ENCODE measurements around the gene GPR63. TPM values are rescaled to one million over a fixed set of nuclear protein-coding genes. Genes with fewer than 3 reads are reported as not detected.

GPR63 gene
- total and polyA plus RNA-seq, 2 donors (not counting 3 experiments of a cell fraction or from before 2014, with no cell fraction given): 0.06 to 0.13 TPM

DNA sequence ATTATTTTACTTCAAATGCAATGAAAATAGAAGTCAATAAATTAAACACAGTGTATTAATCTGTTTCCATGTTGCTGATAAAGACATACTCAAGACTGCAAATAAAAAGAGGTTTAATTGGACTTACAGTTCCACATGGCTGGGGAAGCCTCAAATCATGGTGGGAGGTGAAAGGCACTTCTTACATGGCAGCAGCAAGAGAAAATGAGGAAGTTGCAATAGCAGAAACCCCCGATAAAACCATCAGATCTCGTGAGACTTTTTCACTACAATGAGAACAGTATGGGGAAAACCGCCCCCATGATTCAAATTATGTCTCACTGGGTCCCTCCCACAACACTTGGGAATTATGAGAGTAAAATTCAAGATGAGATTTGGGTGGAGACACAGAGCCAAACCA lies 82.2 kb downstream of the GPR63 start:
- H3K79me2 ChIP-seq (ENCODE audit: control insufficient read depth, insufficient read depth, low read length): no peaks in the 10 kb centered on the region
- dilution Hi-C loops (cut with MboI; ENCODE audit: extremely low pct_ligation_motif_present, low sequenced_read_pairs): no loop called here
- no peaks in the 10 kb centered on the region for H3K9me3 ChIP-seq (replicated peaks; ENCODE audit: control insufficient read depth, insufficient read depth, low read length)
- no peak for TF ChIP-seq POLR2AphosphoS5 (IDR thresholded peaks at IDR 0.05; ENCODE audit: insufficient read depth, low read depth, low read length)
- TF ChIP-seq EZH2 (IDR thresholded peaks at IDR 0.05; ENCODE audit: borderline replicate concordance, low read depth, low read length, severe bottlenecking): no peak
- TF ChIP-seq MYC (IDR thresholded peaks at IDR 0.05; ENCODE audit: low read depth, low read length): no peak
- TF ChIP-seq JUN (IDR thresholded peaks at IDR 0.05; ENCODE audit: borderline replicate concordance, insufficient read depth, insufficient read length, low read depth): no peak
- TF ChIP-seq, protein P1, sequence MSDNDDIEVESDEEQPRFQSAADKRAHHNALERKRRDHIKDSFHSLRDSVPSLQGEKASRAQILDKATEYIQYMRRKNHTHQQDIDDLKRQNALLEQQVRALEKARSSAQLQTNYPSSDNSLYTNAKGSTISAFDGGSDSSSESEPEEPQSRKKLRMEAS (IDR thresholded peaks at IDR 0.05; ENCODE audit: insufficient read depth, insufficient read length): no peak
- no TSS peak for BruUV-seq (replicated peaks)
- no peaks in the 10 kb centered on the region for H3K36me3 ChIP-seq (ENCODE audit: control insufficient read depth in 2 of 2, extremely low read depth in 1 of 2, insufficient read depth in 2 of 2, low read length in 2 of 2)
- no peak for DNase-seq (ENCODE audit: low read depth, low spot score)
- FAIRE-seq: no peak
- intact Hi-C loops (cut with micrococcal nuclease): no loop called here
- no peaks in the 10 kb centered on the region for H3K4me1 ChIP-seq (ENCODE audit: control insufficient read depth, extremely low read depth, insufficient read depth, low read length)
- H3K27ac ChIP-seq (ENCODE audit: insufficient read depth, low read depth, low read length): no peak overlapping the region
- no peaks in the 10 kb centered on the region for H4K20me1 ChIP-seq (replicated peaks; ENCODE audit: control insufficient read depth, extremely low read depth, insufficient read depth, low read length)
- ChIA-PET POLR2A (no interaction called here), CTCF (no interaction called here)
- H3K4me2 ChIP-seq (ENCODE audit: insufficient read depth, low read length): no peak overlapping the region
- H3K9me1 ChIP-seq (replicated peaks; ENCODE audit: control insufficient read depth, extremely low read depth, insufficient read depth, low read length): no peaks in the 10 kb centered on the region
- H3K27me3 ChIP-seq (ENCODE audit: control insufficient read depth in 2 of 2, insufficient read depth in 2 of 2, low read length in 2 of 2): no peaks in the 10 kb centered on the region
- no peak overlapping the region for H3K9ac ChIP-seq (replicated peaks; ENCODE audit: extremely low read depth, insufficient read depth, low read length)
- H3K4me3 ChIP-seq (replicated peaks in 1 of 3; ENCODE audit: insufficient read depth in 1 of 3, low read depth in 1 of 3, low read length in 3 of 3): no peak overlapping the region
- H2AFZ ChIP-seq (ENCODE audit: low read depth, low read length): no peak overlapping the region

DNA sequence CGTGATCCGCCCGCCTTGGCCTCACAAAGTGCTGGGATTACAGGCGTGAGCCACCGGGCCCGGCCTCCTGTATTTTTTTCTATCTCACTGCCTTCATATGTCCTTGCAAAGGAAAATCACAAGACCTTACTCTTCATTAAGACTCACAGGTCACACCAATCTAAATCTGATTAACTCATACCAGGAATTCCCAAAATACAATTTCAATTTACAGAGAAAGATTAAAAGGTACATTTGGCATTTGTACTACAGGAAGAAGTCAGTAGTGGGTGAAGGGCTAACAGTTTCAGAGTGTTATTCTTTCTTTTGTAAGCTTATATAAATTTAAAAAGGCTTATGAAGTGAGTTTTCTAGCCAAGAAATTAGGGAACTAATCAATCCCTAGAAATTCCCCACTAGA lies 87.4 kb downstream of the GPR63 start:
- dilution Hi-C loops (cut with MboI; ENCODE audit: extremely low pct_ligation_motif_present, low sequenced_read_pairs): no loop called here
- no peaks in the 10 kb centered on the region for H3K79me2 ChIP-seq (ENCODE audit: control insufficient read depth, insufficient read depth, low read length)
- H2AFZ ChIP-seq (ENCODE audit: low read depth, low read length): no peak overlapping the region
- ChIA-PET POLR2A (no interaction called here), CTCF (no interaction called here)
- H4K20me1 ChIP-seq (replicated peaks; ENCODE audit: control insufficient read depth, extremely low read depth, insufficient read depth, low read length): no peaks in the 10 kb centered on the region
- BruUV-seq (replicated peaks): no TSS peak
- no peaks in the 10 kb centered on the region for H3K27me3 ChIP-seq (ENCODE audit: control insufficient read depth in 2 of 2, insufficient read depth in 2 of 2, low read length in 2 of 2)
- no peaks in the 10 kb centered on the region for H3K4me1 ChIP-seq (ENCODE audit: control insufficient read depth, extremely low read depth, insufficient read depth, low read length)
- no peak overlapping the region for H3K4me2 ChIP-seq (ENCODE audit: insufficient read depth, low read length)
- FAIRE-seq: no peak
- H3K9me1 ChIP-seq (replicated peaks; ENCODE audit: control insufficient read depth, extremely low read depth, insufficient read depth, low read length): no peaks in the 10 kb centered on the region
- intact Hi-C loops (cut with micrococcal nuclease): no loop called here
- no peaks in the 10 kb centered on the region for H3K9me3 ChIP-seq (replicated peaks; ENCODE audit: control insufficient read depth, insufficient read depth, low read length)
- TF ChIP-seq JUN (IDR thresholded peaks at IDR 0.05; ENCODE audit: borderline replicate concordance, insufficient read depth, insufficient read length, low read depth): no peak
- TF ChIP-seq, protein P2, sequence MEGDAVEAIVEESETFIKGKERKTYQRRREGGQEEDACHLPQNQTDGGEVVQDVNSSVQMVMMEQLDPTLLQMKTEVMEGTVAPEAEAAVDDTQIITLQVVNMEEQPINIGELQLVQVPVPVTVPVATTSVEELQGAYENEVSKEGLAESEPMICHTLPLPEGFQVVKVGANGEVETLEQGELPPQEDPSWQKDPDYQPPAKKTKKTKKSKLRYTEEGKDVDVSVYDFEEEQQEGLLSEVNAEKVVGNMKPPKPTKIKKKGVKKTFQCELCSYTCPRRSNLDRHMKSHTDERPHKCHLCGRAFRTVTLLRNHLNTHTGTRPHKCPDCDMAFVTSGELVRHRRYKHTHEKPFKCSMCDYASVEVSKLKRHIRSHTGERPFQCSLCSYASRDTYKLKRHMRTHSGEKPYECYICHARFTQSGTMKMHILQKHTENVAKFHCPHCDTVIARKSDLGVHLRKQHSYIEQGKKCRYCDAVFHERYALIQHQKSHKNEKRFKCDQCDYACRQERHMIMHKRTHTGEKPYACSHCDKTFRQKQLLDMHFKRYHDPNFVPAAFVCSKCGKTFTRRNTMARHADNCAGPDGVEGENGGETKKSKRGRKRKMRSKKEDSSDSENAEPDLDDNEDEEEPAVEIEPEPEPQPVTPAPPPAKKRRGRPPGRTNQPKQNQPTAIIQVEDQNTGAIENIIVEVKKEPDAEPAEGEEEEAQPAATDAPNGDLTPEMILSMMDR (IDR thresholded peaks at IDR 0.05; ENCODE audit: extremely low read depth in 1 of 2, insufficient read depth in 1 of 2, low read depth in 1 of 2, low read length in 2 of 2): no peak
- no peak for TF ChIP-seq GATA2 (IDR thresholded peaks at IDR 0.05; ENCODE audit: insufficient read depth, insufficient read length, low read depth, low read length)
- TF ChIP-seq FOS (IDR thresholded peaks at IDR 0.05; ENCODE audit: borderline replicate concordance, insufficient read depth, low read length): no peak
- TF ChIP-seq MYC (IDR thresholded peaks at IDR 0.05; ENCODE audit: low read depth, low read length): no peak
- TF ChIP-seq EZH2 (IDR thresholded peaks at IDR 0.05; ENCODE audit: borderline replicate concordance, low read depth, low read length, severe bottlenecking): no peak
- TF ChIP-seq POLR2A (IDR thresholded peaks at IDR 0.05; ENCODE audit: low read depth, low read length): no peak
- no peak for TF ChIP-seq POLR2AphosphoS5 (IDR thresholded peaks at IDR 0.05; ENCODE audit: insufficient read depth, low read depth, low read length)
- TF ChIP-seq, protein P1 (IDR thresholded peaks at IDR 0.05; ENCODE audit: insufficient read depth, insufficient read length): no peak
- no peak overlapping the region for H3K4me3 ChIP-seq (replicated peaks in 1 of 3; ENCODE audit: insufficient read depth in 1 of 3, low read depth in 1 of 3, low read length in 3 of 3)
- H3K36me3 ChIP-seq (ENCODE audit: control insufficient read depth in 2 of 2, extremely low read depth in 1 of 2, insufficient read depth in 2 of 2, low read length in 2 of 2): no peaks in the 10 kb centered on the region
- no peak overlapping the region for H3K9ac ChIP-seq (replicated peaks; ENCODE audit: extremely low read depth, insufficient read depth, low read length)
- DNase-seq (ENCODE audit: low read depth, low spot score): no peak
- H3K27ac ChIP-seq (ENCODE audit: insufficient read depth, low read depth, low read length): no peak overlapping the region
